GM18526 (cell line): Measurements from ENCODE around the gene BST1.
A peak's percentile ranks its signal among the peaks of the same experiment; 100 is the strongest.

Experiments used
- POLR2A ChIP-seq: IDR thresholded peaks from 3 replicates; pipeline ENCODE4 v1.6.1; 2011; ENCODE audit not compliant: insufficient read length; ENCODE audit errors: extremely low read depth

BST1 gene

GRCh38 chr4:15672101-15672500, 30.8 kb upstream of the BST1 start:
- TF ChIP-seq POLR2A: no peak

DNA sequence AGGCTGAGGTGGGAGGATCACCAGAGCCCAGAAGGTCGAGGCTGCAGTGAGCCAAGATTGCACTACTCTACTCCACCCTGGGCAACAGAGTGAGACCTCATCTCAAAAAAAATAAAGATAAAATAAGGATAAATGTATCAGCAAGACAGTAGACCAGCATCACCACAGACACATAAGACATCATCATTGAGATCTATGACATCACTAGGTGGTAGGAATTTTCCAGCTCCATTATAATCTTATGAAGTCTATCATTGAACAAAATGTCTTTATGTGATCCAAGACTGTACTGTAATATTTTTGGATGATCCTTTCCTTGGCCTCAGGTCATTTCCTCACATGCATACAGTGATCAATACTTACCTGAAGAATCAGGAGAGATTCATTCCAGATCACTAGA, 29.5 kb upstream of the BST1 start:
- TF ChIP-seq POLR2A: no peak

GRCh38 chr4:15674046-15674445, 28.8 kb upstream of the BST1 start:
- no peak for TF ChIP-seq POLR2A

DNA sequence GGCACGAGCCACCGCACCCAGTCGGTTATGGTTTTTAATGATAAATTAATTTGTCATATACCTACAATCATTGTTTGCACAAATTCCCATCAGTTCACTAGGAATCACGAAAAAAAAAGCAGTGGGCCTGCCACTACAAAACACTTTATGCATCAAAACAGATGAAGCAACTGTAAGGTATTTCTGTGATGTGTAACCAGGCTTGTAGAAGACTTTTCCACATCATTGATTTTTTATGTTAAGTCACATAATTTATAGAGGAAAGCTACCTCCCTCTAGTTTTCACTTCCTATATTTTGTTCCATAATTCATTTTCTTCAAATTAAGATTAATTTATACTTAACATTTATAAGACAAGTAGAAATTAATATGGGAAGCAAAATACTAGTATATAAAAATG, 27.9 kb upstream of the BST1 start:
- TF ChIP-seq POLR2A: no peak

DNA sequence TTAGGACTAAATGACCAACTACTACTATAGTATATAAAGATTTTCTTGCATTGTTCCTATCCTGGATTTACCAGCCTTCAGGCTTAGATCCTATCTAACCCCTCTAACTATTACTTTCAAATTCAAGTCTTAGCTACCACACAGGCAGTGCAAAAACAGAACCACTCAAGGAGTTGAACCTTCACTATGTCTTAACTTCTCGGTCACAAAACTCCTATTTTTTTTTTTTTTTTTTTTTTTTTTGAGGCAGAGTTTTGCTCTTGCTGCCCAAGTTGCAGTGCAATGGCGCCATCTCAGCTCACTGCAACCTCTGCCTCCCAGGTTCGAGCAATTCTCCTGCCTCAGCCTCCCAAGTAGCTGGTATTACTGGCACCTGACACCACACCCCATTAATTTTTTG, 27.5 kb upstream of the BST1 start:
- no peak for TF ChIP-seq POLR2A

DNA sequence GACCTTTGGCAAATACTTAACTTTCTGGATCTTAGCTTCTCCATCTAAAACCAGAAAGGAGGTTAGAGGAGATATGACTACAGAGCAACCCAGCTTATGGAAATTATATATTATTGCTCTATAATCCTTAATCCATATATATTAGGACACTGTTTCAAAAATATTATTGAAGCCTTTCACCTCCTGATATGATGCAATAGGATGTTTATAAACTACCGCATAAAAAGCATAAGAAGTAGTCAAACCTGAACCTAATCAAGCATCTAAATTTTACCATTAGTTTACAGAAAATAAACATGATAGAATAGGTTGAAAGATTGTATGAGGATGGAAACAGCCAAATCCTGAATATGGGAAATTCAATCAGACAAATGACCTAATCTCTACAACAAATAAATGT, 26.8 kb upstream of the BST1 start:
- TF ChIP-seq POLR2A: no peak

GRCh38 chr4:15676899-15677298, 26.0 kb upstream of the BST1 start:
- no peak for TF ChIP-seq POLR2A

DNA sequence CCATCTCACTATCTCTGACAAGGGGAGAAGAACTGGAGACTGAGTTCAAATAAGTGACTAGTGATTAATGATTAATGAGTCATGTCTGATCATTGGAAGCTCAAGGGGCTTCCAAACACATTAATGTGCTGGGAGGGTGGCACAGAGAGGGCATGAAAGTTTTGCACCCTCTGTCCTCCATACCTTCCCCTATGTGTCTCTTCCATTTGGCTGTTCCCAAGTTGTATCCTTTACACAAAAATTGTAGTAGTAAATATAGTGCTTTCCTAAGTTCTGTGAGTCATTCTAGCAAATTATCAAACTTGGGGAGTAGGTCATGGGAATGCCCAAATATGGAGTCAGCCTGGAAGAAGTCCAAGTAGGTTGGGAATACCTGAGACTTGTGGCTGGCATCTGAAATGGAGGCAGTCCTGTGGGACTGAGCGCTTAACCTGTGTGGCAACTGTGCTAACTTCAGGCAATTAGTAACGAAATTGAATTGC, 25.3 kb upstream of the BST1 start:
- TF ChIP-seq POLR2A: no peak

- TF ChIP-seq POLR2A: no peak
Measured at GRCh38 chr4:15681067-15681371, 21.8 kb upstream of the BST1 start.

DNA sequence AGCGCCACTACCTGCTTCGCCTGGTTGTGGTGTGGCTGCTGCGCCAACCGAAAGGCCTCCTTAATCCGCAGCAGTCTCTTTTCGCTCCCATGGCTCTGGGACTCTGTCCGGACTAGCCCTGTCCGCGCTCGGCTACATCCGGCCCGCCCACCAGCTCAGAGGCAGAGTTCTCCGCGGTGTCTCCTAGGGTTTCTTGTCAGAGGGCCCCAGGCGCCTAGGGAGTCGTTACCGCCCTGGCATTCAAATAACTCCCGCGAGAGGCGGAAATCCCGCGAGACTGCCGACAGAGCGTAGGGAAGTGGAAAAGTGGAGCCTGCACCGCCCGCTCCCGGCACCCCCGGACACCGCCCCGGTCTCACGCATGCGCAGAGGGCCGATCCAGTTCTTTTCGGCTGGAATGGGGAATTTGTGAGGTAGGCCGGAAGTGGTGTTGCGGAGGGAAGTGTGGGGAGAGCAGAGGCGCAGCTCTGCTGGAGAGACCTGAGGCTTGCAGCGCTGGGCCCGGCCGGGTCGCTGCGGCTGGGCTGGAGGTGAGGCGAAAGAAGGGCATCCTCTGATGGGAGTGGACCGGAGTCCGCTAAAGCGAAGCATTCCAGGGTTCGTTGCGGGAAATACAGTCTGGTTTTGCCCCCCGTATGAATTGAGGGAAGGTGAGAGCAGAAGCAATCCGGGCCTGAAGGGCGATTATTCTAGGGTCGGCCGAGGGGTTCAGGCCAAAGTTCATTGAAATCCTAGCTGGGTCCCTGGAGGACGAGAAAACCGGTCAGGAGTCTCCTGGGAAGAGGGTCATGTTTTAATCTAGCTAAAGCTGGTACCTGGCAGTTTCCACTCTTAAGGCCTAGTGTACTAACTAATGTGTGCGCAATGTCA, 21.3 kb upstream of the BST1 start, which contains the start of gene FAM200B:
FAM200B (plus strand) TSS at position 456 of the 870 bp plus-strand sequence. CDS start 5,151 bp downstream, outside the sequence.
- TF ChIP-seq POLR2A: peak; percentile 78

- TF ChIP-seq POLR2A: no peak
Measured at GRCh38 chr4:15682242-15683142, 20.4 kb upstream of the BST1 start.

GRCh38 chr4:15683143-15683495, 19.7 kb upstream of the BST1 start:
- TF ChIP-seq POLR2A: no peak

DNA sequence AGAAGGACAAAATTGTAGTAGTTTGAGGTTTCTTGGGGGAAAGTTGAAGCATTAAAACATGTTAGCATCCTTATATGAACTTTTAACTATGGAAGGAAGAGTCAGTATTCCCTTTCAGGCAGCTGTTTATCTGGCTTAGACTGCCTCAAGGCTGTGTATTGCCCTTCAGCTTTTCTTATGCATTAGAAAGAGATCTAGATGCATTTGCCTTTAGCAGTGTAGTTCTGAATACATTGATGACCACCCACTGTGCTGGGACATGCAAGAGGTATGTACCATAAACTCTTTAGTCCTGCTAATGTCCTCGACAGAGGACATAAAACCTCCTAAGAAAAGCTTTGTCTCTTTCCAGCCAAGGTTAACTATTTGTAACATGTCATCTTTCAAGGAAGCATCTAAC, 18.4 kb upstream of the BST1 start:
- no peak for TF ChIP-seq POLR2A

DNA sequence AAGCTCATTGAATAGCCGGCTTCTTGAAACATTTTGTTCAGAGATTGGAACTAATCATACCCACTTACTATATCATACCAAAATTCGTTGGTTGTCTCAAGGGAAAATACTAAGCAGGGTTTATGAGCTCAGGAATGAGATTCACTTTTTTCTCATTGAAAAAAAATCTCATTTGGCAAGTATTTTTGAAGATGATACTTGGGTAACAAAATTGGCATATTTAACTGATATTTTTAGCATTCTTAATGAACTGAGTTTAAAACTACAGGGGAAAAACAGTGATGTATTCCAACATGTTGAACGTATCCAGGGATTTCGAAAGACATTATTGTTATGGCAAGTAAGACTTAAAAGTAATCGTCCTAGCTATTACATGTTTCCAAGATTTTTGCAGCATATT, 14.8 kb upstream of the BST1 start:
- no peak for TF ChIP-seq POLR2A

DNA sequence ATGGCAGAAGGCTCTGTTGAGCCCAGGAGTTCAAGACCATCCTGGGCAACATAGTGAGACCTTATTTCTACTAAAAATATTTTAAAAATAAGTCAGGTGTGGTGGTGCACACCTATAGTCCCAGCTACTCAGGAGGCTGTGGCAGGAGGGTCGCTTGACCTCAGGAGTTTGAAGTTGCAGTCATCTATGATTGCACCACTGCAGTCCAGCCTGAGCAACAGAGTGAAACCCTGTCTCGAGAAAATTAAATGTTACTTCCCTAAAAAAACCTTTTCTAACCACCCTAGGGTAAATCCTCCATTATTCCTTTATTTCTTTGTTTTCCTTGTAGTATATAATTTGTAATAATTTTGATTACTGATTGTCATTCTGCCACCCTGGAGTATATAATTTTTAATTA, 13.3 kb upstream of the BST1 start:
- TF ChIP-seq POLR2A: no peak
